Duodenal mucosa (tissue), 2 donors: ENCODE measurements around the gene MACROD2.

Experiments used
- H3K27ac ChIP-seq: one replicate; pipeline ENCODE4 v1.7.0; 2013; ENCODE audit warnings: low read depth, low read length
- H3K27me3 ChIP-seq, 2 donors: one replicate each; pipeline ENCODE4 v1.7.0; 2013; ENCODE audit warnings: low read length in 2 of 2, control low read depth in 1 of 2; ENCODE audit not compliant: insufficient read depth in 2 of 2, control insufficient read depth in 1 of 2
- H3K36me3 ChIP-seq, 2 donors: one replicate each; pipeline ENCODE4 v1.7.0; 2013; ENCODE audit warnings: low read length in 2 of 2, control low read depth in 1 of 2; ENCODE audit not compliant: insufficient read depth in 2 of 2, control insufficient read depth in 1 of 2
- H3K4me1 ChIP-seq, 2 donors: one replicate each; pipeline ENCODE4 v1.7.0; 2013; ENCODE audit warnings: low read length in 2 of 2, control low read depth in 1 of 2; ENCODE audit not compliant: insufficient read depth in 2 of 2, control insufficient read depth in 1 of 2
- H3K4me3 ChIP-seq, 2 donors: one replicate each; pipeline ENCODE4 v1.7.0; 2013; ENCODE audit warnings: low read length in 2 of 2, low read depth in 1 of 2
- H3K9ac ChIP-seq, 2 donors: one replicate each; pipeline ENCODE4 v1.7.0; 2013; ENCODE audit warnings: low read length in 2 of 2, low read depth in 1 of 2
- H3K9me3 ChIP-seq, 2 donors: one replicate each; pipeline ENCODE4 v1.7.0; 2013; ENCODE audit warnings: low read length in 2 of 2, control low read depth in 1 of 2; ENCODE audit not compliant: control insufficient read depth in 1 of 2

The MACROD2 gene

DNA sequence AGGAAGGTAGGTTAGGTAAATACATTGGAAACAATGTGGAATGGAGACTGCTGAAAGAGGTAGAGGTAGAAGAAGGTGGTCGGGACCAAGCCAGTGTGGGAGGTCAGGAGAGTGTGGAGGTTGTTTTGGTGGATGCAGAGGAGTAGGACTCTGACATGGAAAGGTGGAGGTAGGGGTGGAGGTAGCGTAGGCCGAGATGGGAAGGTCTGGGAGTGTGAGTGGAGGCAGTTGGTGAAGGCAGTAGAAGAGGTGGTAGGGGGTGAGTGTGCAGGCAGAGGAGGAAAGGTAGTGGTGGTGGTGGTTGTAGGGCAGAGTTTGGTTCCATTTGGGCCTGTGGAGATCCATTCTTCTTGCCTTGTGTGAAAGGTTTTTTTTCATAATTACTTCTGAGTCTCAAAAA, 941.7 kb downstream of the MACROD2 start:
- no peak overlapping the region for H3K27ac ChIP-seq
- H3K27me3 ChIP-seq = no peaks in the 10 kb centered on the region
- no peaks in the 10 kb centered on the region for H3K36me3 ChIP-seq
- H3K9ac ChIP-seq = no peak overlapping the region
- no peak overlapping the region for H3K4me3 ChIP-seq
- peaks cover 0 to 5% of the 10 kb centered on the region in 2 donors for H3K9me3 ChIP-seq
- no peaks in the 10 kb centered on the region for H3K4me1 ChIP-seq

DNA sequence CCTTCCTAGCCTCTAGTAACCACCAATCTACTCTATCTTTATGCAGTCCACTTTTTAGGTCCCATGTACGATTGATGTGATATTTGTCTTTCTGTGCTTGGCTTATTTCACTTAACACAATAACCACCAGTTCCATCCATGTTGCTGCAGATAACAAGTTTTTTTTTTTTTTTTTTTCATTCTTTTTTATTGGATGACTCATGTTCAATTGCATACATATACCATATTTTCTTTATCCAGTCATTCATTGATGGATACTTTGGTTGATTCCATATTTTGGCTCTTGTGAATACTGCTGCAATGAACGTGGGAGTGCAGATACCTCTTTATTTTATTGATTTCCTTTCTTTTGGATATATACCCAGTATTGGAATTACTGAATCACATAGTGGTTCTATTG, 942.5 kb downstream of the MACROD2 start:
- H3K4me1 ChIP-seq = no peaks in the 10 kb centered on the region
- H3K36me3 ChIP-seq = no peaks in the 10 kb centered on the region
- no peak overlapping the region for H3K4me3 ChIP-seq
- no peaks in the 10 kb centered on the region for H3K27me3 ChIP-seq
- H3K9ac ChIP-seq = no peak overlapping the region
- no peak overlapping the region for H3K27ac ChIP-seq
- H3K9me3 ChIP-seq = peaks cover 0 to 5% of the 10 kb centered on the region in 2 donors

DNA sequence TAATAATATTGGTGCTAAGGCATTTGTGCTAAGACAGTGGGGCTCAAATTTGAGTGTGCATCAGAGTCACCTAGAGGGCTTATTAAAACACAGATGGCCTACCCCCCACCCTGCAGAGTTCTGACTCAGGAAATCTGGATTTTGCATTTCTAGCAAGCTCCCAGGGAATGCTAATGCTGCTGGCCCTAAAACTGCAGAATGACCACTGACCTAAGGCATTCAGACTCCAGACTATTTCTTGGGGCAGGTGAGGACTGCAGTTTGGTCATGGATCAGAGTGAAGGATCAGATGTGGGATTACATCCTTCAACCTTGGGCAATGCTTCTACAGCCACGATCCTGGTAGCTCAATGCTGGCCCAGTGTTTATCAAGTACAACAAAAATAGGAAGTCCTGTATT, 952.2 kb downstream of the MACROD2 start:
- no peaks in the 10 kb centered on the region for H3K9me3 ChIP-seq
- no peak overlapping the region for H3K9ac ChIP-seq
- no peaks in the 10 kb centered on the region for H3K36me3 ChIP-seq
- H3K4me1 ChIP-seq = no peaks in the 10 kb centered on the region
- H3K27me3 ChIP-seq = no peaks in the 10 kb centered on the region
- no peak overlapping the region for H3K27ac ChIP-seq
- H3K4me3 ChIP-seq = no peak overlapping the region

GRCh38 chr20:14947946-14948345, 952.6 kb downstream of the MACROD2 start:
- no peaks in the 10 kb centered on the region for H3K4me1 ChIP-seq
- H3K27ac ChIP-seq = no peak overlapping the region
- no peaks in the 10 kb centered on the region for H3K9me3 ChIP-seq

DNA sequence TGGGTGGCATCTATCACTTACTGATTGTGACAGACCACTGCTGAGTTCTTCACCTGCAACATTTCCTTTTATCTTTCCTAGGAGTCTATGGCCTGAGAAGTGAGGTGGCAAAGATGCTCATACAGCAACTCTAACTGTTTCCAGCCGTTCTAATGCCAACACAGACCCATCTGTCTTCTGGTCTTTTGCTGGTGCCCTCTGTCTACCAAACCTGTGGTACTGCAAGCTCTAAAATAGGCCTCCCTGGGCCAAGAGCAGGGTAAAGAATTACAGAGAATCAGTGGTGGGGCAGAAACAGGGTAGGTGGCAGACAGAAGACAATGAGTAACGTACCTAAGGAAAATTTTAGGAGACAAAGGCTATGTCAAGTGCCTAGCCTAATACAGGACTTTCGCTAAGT, 953.1 kb downstream of the MACROD2 start:
- no peak overlapping the region for H3K9ac ChIP-seq
- no peaks in the 10 kb centered on the region for H3K9me3 ChIP-seq
- no peaks in the 10 kb centered on the region for H3K27me3 ChIP-seq
- H3K27ac ChIP-seq = no peak overlapping the region
- no peaks in the 10 kb centered on the region for H3K4me1 ChIP-seq
- no peaks in the 10 kb centered on the region for H3K36me3 ChIP-seq
- H3K4me3 ChIP-seq = no peak overlapping the region

More at GRCh38 chr20:14947946-14948345, 952.6 kb downstream of the MACROD2 start:
- no peaks in the 10 kb centered on the region for H3K27me3 ChIP-seq
- H3K4me3 ChIP-seq = no peak overlapping the region
- no peak overlapping the region for H3K9ac ChIP-seq
- H3K36me3 ChIP-seq = no peaks in the 10 kb centered on the region

DNA sequence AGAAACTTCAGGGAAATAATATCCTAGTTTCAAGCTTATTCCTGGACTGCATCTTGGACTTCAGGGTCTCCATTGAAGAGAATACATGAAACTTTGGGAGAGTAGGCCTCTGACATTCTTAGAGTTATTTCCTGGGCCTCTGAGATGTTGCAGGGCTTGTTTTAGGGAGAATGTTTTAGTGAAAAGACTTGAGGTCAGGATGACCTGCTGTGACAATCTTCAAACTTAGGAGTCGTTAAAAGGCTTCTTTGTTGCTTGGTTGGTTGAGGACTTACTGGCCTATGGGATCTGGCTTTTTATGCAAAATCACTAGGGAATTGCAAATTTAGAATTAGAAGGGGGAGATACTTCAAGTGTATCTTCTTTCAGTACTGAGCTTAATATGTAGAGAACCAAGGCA, 955.3 kb downstream of the MACROD2 start:
- Histone ChIP-seq H3K9me3 (no peaks in the 10 kb centered on the region), H3K27me3 (no peaks in the 10 kb centered on the region), H3K4me3 (no peak overlapping the region), H3K36me3 (no peaks in the 10 kb centered on the region), H3K9ac (no peak overlapping the region), H3K27ac (no peak overlapping the region), H3K4me1 (no peaks in the 10 kb centered on the region)

DNA sequence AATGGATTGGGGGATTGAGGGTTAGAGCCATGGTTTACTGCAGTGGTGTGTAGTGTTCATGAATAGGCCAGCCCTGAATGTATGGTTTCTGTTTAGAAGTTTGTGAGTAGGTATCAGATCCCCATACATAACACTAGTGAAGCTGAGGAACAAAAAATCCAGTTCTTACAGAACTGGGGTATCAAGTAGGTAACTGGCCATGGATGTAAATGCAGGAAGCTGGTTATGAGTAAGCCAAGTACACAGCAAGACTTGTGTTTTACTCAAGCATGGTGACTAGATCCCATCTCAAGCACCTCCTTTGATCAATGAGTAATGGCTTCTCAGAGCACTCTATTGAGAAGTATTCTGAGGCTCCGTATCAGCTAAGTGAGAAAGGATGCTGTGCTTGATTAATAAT, 955.8 kb downstream of the MACROD2 start:
- Histone ChIP-seq H3K4me3 (no peak overlapping the region), H3K36me3 (no peaks in the 10 kb centered on the region), H3K4me1 (no peaks in the 10 kb centered on the region), H3K27ac (no peak overlapping the region), H3K9ac (no peak overlapping the region), H3K9me3 (no peaks in the 10 kb centered on the region), H3K27me3 (no peaks in the 10 kb centered on the region)

DNA sequence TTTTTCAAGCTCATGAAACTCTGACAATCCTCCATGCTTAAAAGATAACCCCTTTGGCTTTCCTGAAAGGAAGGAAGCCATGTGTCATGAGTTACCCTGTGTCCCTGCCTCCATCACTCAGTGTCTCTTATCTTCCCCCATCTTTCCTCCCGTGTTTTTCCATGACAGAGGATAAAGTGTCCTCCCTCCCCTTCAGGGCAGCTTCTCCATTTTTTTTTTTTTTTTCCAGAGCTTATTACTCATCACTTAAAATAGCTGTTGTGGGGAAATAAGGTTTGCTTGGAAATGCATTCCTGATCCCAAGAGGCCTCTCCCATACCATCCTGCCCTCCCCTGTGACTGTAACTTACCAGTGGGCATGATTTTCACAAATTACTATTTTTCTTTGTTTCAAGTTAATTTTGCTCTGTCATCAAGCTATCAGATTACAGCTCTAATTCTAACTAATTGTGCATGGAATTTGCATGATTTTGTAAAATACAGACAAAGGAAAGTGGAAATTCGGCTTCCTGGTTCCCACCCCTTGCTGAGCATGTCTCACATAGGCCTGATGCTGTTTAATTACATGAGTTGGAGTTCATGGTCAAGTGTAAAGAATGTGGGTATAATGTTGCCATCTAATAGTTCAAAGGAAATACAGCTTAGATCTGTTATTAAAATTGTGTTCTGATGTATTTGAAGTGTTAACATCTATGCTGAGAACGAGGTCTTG, 956.5 kb downstream of the MACROD2 start:
- Histone ChIP-seq H3K27ac (no peak overlapping the region), H3K4me3 (no peak overlapping the region), H3K9me3 (no peaks in the 10 kb centered on the region), H3K9ac (no peak overlapping the region), H3K27me3 (no peaks in the 10 kb centered on the region), H3K4me1 (no peaks in the 10 kb centered on the region), H3K36me3 (no peaks in the 10 kb centered on the region)

- Histone ChIP-seq H3K27me3 (no peaks in the 10 kb centered on the region), H3K27ac (no peak overlapping the region), H3K4me3 (no peak overlapping the region), H3K9ac (no peak overlapping the region), H3K4me1 (no peaks in the 10 kb centered on the region), H3K36me3 (no peaks in the 10 kb centered on the region), H3K9me3 (no peaks in the 10 kb centered on the region)
Observed at GRCh38 chr20:14953736-14954135, 958.4 kb downstream of the MACROD2 start.

- Histone ChIP-seq H3K27me3 (no peaks in the 10 kb centered on the region), H3K4me1 (no peaks in the 10 kb centered on the region), H3K9me3 (no peaks in the 10 kb centered on the region), H3K36me3 (no peaks in the 10 kb centered on the region), H3K27ac (no peak overlapping the region), H3K9ac (no peak overlapping the region), H3K4me3 (no peak overlapping the region)
Observed at GRCh38 chr20:14955399-14955798, 960.1 kb downstream of the MACROD2 start.

GRCh38 chr20:14956026-14956425, 960.7 kb downstream of the MACROD2 start:
- Histone ChIP-seq H3K9ac (no peak overlapping the region), H3K4me1 (no peaks in the 10 kb centered on the region), H3K4me3 (no peak overlapping the region), H3K36me3 (no peaks in the 10 kb centered on the region), H3K9me3 (no peaks in the 10 kb centered on the region), H3K27ac (no peak overlapping the region), H3K27me3 (no peaks in the 10 kb centered on the region)
